ENCODE measurements around the gene RHOB. TPM values are rescaled to one million over a fixed set of nuclear protein-coding genes. Genes with fewer than 3 reads are reported as not detected.

The RHOB gene
- total RNA-seq = 141 and 160 TPM in 2 replicates
- long read RNA-seq, partial matches to known transcripts = 0 of 2 reads
- long read RNA-seq, other reads (novel, unspliced or antisense) = 0 of 2 reads

DNA sequence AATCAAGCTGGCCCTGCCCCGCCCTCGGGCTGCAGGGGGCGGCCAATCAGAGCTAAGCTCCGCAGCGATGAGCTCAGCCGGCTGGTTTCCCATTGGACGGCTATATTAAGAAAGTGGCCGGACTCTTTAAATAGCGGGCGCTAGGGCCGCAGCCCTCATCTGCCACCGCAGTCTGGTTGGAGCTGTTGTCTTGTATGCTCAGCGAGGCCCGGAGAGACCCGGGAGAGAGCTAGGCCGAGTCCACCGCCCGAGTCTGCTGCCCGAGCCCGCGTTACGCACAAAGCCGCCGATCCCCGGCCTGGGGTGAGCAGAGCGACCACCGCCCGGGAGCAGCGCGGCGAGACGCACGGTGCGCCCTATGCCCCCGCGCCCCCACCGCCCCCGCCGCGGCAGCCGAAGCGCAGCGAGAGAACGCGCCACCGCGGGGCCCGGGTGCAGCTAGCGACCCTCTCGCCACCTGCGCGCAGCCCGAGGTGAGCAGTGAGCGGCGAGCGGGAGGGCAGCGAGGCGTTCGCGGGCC is at the start of gene RHOB:
RHOB (plus strand) TSS at position 158 of the 520 bp plus-strand sequence. CDS start 392 bp downstream, outside the sequence.
- Mint-ChIP-seq H3K4me1 (ENCODE audit: unreplicated experiment) (peaks cover 48% of the 10 kb centered on the region), H3K9me3 (ENCODE audit: unreplicated experiment) (no peaks in the 10 kb centered on the region), H3K27ac (ENCODE audit: unreplicated experiment) (peak within 1 kb of the TSS; percentile 94), H3K36me3 (ENCODE audit: unreplicated experiment) (peaks cover 13% of the 10 kb centered on the region), H3K27me3 (ENCODE audit: unreplicated experiment) (no peaks in the 10 kb centered on the region), H3K4me3 (ENCODE audit: unreplicated experiment) (peak within 1 kb of the TSS; percentile 91)
- peak; percentile 99 for DNase-seq (ENCODE audit: extremely low spot score, unreplicated experiment)
- TF ChIP-seq CTCF (IDR thresholded peaks at IDR 0.05) = no peak

DNA sequence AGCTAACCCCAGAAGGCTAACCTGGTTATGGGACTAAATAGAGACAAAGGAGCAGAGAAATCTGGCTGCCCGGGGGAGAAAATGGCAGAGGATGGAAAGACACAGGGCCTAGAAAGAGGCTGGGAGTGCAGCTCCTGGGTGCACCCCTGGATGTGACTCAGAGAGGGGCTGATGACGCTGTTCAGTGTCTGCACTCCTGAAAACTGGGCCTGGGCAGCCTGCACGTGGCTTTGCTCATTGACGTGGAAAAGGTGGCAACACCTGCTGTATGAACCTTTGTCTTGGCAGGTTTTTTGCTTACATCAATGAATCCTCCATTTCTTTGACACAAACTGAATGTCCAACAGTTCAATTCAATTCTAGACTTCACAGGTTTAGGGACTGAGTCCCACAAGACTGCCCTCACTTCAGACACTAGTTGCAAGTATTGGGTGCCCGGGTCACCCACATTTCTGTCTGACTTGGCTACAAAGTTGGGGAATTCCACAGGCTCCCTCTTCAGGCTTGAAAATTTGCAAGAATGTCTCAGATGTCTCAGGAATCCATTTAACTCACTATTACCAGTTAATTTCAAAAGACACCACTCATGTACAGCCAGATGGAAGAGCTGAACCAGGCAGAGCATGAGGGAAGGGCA is 48.9 kb upstream of the RHOB start:
- Mint-ChIP-seq H3K36me3 (ENCODE audit: unreplicated experiment) (no peaks in the 10 kb centered on the region), H3K9me3 (ENCODE audit: unreplicated experiment) (no peaks in the 10 kb centered on the region), H3K4me3 (ENCODE audit: unreplicated experiment) (no peak overlapping the region), H3K27me3 (ENCODE audit: unreplicated experiment) (peaks cover 28% of the 10 kb centered on the region), H3K27ac (ENCODE audit: unreplicated experiment) (no peak overlapping the region), H3K4me1 (ENCODE audit: unreplicated experiment) (peaks cover 5% of the 10 kb centered on the region)
- peak; percentile 60 for DNase-seq (ENCODE audit: extremely low spot score, unreplicated experiment)
- TF ChIP-seq CTCF (IDR thresholded peaks at IDR 0.05) = no peak

DNA sequence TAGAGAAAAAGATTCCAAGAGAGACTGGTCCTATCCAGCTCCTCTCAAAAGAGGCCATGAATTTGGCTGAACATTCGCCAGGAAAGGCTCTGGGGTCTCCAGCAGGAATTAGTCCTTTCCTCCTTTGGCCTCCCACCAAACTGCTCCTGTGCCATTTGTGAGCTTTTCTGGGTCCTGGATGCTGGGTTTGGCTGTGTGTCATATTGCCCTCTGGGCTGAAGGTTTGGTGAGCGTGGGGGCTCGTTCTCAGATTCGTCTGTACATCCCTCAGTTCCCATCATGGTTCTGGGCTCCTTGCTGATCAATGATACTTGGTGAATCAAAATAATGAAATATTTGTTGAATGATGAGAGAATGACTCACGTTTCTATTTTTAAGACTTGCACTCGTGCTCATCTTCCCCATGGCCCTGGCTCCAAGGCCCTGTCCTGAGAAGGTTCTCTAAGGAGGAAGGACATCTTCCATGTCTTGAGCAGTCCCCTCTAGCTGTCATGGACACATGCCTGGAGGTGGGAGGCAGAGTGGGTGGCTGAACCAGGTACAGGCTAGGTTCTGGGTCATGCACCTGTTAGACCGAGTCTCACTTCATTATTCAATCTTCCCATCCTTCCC is 47.8 kb upstream of the RHOB start:
- Mint-ChIP-seq H3K4me3 (ENCODE audit: unreplicated experiment) (no peak overlapping the region), H3K4me1 (ENCODE audit: unreplicated experiment) (peaks cover 5% of the 10 kb centered on the region), H3K27me3 (ENCODE audit: unreplicated experiment) (peaks cover 30% of the 10 kb centered on the region), H3K27ac (ENCODE audit: unreplicated experiment) (no peak overlapping the region), H3K36me3 (ENCODE audit: unreplicated experiment) (no peaks in the 10 kb centered on the region), H3K9me3 (ENCODE audit: unreplicated experiment) (no peaks in the 10 kb centered on the region)
- no peak for DNase-seq (ENCODE audit: extremely low spot score, unreplicated experiment)
- no peak for TF ChIP-seq CTCF (IDR thresholded peaks at IDR 0.05)

DNA sequence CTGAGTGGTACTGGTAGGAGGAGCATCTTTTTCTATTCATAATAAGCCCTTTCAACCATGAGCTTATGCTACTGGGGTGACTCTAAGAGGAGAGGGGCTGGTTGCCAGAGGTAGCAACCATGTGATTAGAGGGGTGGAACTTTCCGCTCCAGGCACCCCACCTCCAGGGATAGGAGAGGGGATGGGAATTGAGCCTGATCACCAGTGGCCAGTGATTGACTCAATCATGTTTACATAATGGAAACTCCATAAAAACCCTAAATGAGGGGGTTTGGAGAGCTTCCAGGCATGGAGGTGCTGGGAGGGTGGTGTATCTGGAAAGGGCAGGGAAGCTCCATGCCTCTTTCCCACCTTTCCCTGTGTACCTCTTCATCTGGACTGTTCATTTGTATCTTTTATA is 46.6 kb upstream of the RHOB start:
- H3K27me3 Mint-ChIP-seq (ENCODE audit: unreplicated experiment) = peaks cover 19% of the 10 kb centered on the region
- no peak for DNase-seq (ENCODE audit: extremely low spot score, unreplicated experiment)
- H3K36me3 Mint-ChIP-seq (ENCODE audit: unreplicated experiment) = peaks cover 4% of the 10 kb centered on the region
- no peaks in the 10 kb centered on the region for H3K9me3 Mint-ChIP-seq (ENCODE audit: unreplicated experiment)
- no peak for TF ChIP-seq CTCF (IDR thresholded peaks at IDR 0.05)
- H3K27ac Mint-ChIP-seq (ENCODE audit: unreplicated experiment) = no peak overlapping the region
- H3K4me1 Mint-ChIP-seq (ENCODE audit: unreplicated experiment) = peaks cover 5% of the 10 kb centered on the region
- no peak overlapping the region for H3K4me3 Mint-ChIP-seq (ENCODE audit: unreplicated experiment)

- no peak for TF ChIP-seq CTCF (IDR thresholded peaks at IDR 0.05)
- Mint-ChIP-seq H3K9me3 (ENCODE audit: unreplicated experiment) (no peaks in the 10 kb centered on the region), H3K27ac (ENCODE audit: unreplicated experiment) (no peak overlapping the region), H3K4me1 (ENCODE audit: unreplicated experiment) (peaks cover 5% of the 10 kb centered on the region), H3K36me3 (ENCODE audit: unreplicated experiment) (peaks cover 4% of the 10 kb centered on the region), H3K4me3 (ENCODE audit: unreplicated experiment) (no peak overlapping the region), H3K27me3 (ENCODE audit: unreplicated experiment) (peaks cover 15% of the 10 kb centered on the region)
- DNase-seq (ENCODE audit: extremely low spot score, unreplicated experiment) = no peak
These were observed 45.9 kb upstream of the RHOB start for GRCh38 chr2:20400787-20401488.
